Measurements from ENCODE around the gene RHEX. TPM values are rescaled to one million over a fixed set of nuclear protein-coding genes. Genes with fewer than 3 reads are reported as not detected.

The RHEX gene
- total RNA-seq, 2 donors from 2014 or later: 3.9 TPM; not detected in 1

DNA sequence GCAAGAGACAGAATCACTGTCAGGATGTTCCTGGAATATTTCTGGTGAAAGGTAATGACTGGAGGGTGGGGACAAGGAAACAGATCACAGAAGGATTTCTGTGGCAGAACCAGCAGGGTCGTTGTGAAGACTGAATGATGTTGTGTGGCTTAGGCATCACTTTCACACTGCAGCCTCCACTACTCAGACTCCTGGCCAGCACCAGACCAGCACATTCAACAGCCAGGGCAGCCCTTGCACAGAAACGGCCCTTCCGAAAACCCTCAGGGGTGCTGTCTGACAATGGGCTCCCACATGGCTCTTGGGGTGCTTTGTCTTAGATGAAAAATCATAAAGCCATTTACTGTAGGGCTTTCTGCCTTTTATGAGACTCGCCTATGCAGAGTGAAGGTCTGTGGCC is 46.0 kb upstream of the RHEX start:
- no peaks in the 10 kb centered on the region for H3K27me3 ChIP-seq (replicated peaks; ENCODE audit: insufficient read depth)
- WGBS: 71% methylated on average over 4 of the region's 4 CpGs
- no peaks in the 10 kb centered on the region for H3K9me3 ChIP-seq
- no peaks in the 10 kb centered on the region for H3K4me1 ChIP-seq (replicated peaks)
- no peak overlapping the region for H3K27ac ChIP-seq
- H3K4me3 ChIP-seq: no peak overlapping the region
- TF ChIP-seq POLR2AphosphoS5 (IDR thresholded peaks at IDR 0.05): no peak
- TF ChIP-seq POLR2A (IDR thresholded peaks at IDR 0.05): no peak
- TF ChIP-seq, protein P1, sequence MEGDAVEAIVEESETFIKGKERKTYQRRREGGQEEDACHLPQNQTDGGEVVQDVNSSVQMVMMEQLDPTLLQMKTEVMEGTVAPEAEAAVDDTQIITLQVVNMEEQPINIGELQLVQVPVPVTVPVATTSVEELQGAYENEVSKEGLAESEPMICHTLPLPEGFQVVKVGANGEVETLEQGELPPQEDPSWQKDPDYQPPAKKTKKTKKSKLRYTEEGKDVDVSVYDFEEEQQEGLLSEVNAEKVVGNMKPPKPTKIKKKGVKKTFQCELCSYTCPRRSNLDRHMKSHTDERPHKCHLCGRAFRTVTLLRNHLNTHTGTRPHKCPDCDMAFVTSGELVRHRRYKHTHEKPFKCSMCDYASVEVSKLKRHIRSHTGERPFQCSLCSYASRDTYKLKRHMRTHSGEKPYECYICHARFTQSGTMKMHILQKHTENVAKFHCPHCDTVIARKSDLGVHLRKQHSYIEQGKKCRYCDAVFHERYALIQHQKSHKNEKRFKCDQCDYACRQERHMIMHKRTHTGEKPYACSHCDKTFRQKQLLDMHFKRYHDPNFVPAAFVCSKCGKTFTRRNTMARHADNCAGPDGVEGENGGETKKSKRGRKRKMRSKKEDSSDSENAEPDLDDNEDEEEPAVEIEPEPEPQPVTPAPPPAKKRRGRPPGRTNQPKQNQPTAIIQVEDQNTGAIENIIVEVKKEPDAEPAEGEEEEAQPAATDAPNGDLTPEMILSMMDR (IDR thresholded peaks at IDR 0.05): no peak
- H3K36me3 ChIP-seq: no peaks in the 10 kb centered on the region
- no peak for DNase-seq (ENCODE audit: low spot score)
- intact Hi-C loops (cut with DNase I): no loop called here

DNA sequence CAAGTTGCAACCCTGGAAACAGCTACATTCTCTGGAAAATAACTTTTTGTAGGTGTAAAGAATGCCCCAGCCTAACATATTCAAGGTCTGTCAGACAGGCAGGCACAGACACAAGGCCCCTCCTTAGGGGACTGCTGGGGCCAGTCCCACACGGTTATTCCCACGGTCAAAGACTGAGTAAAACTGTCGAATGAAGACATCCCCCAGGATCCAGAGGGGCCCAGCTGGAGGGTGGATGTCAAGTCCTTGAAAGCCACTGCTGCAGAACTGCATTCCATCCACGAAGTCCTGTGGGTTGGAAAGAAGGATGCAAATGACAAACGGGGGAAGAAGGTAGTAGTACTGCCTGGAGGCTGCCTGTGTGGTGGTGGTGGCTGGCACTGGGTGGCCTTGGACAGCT is 42.9 kb upstream of the RHEX start:
- Histone ChIP-seq H3K9me3 (no peaks in the 10 kb centered on the region), H3K4me3 (no peak overlapping the region), H3K27ac (no peak overlapping the region), H3K4me1 (replicated peaks) (no peaks in the 10 kb centered on the region), H3K27me3 (replicated peaks; ENCODE audit: insufficient read depth) (no peaks in the 10 kb centered on the region), H3K36me3 (no peaks in the 10 kb centered on the region)
- DNase-seq (ENCODE audit: low spot score): no peak
- intact Hi-C loops (cut with DNase I): no loop called here
- TF ChIP-seq POLR2AphosphoS5 (IDR thresholded peaks at IDR 0.05) (no peak), POLR2A (IDR thresholded peaks at IDR 0.05) (no peak)
- TF ChIP-seq, protein P1 (IDR thresholded peaks at IDR 0.05): no peak
- WGBS: 68% methylated on average over 5 of the region's 5 CpGs

DNA sequence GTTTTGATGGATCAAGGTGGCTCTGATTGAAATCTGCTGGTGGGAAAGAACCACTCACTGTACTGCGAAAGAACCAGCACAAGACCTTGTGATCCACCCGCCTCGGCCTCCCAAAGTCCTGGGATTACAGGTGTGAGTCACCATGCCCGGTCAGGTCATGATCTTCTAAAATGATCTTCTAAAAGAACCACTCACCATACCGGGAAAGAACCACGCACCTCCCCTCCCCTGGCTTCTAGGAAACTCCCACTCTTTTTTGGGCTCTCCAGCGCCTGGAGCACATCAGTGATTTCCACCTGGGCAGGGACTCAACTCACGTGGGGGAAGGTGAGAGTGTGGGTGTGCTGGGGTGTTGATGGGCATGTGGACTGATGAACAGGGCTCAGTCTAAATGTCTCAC is 41.9 kb upstream of the RHEX start:
- Histone ChIP-seq H3K4me1 (replicated peaks) (no peaks in the 10 kb centered on the region), H3K36me3 (no peaks in the 10 kb centered on the region), H3K27ac (no peak overlapping the region), H3K9me3 (no peaks in the 10 kb centered on the region), H3K27me3 (replicated peaks; ENCODE audit: insufficient read depth) (no peaks in the 10 kb centered on the region), H3K4me3 (no peak overlapping the region)
- 94% methylated on average over 8 of the region's 8 CpGs for WGBS
- TF ChIP-seq POLR2A (IDR thresholded peaks at IDR 0.05) (no peak), POLR2AphosphoS5 (IDR thresholded peaks at IDR 0.05) (no peak)
- DNase-seq (ENCODE audit: low spot score): no peak
- intact Hi-C loops (cut with DNase I): no loop called here

DNA sequence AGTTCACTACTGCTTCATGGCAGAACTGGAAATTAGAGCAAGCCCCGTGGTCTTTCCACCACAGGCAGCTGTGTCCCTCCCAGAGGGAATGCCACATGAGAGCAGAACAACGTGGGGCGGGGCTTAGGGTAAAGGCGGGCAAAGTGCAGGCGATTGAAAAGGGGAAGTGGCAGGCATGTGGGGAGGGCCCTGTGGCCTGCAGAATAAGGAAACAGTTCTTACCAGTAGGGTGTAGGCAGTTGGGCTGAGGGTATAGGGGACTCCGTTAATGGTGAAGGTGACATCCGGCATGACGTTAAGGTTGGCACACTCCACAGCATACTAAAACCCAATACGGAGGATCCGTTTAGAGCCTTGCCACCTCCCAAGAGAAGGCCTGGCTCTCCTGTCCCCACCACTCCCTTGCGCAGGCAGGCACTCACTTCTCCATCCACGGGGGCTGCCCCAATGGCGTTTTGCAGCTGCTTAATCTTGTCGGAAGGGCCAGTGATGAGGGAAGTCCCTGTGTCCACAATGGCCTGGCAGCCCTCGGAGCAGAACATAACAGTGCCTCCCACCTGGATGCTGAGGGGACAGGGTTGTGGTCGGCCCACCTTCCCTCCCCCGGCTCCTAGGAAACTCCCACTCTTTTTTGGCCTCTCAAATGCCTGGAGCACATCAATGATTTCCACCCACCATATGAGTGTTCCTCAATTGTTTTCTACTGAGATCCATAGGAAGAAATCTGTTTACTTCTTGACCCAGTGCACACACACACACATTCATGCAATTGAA is 40.7 kb upstream of the RHEX start:
- WGBS: 80% methylated on average over 17 of the region's 17 CpGs
- TF ChIP-seq POLR2A (IDR thresholded peaks at IDR 0.05) (no peak), POLR2AphosphoS5 (IDR thresholded peaks at IDR 0.05) (no peak)
- TF ChIP-seq, protein P1 (IDR thresholded peaks at IDR 0.05): no peak
- Histone ChIP-seq H3K4me1 (replicated peaks) (no peaks in the 10 kb centered on the region), H3K27ac (no peak overlapping the region), H3K27me3 (replicated peaks; ENCODE audit: insufficient read depth) (no peaks in the 10 kb centered on the region), H3K36me3 (no peaks in the 10 kb centered on the region), H3K9me3 (no peaks in the 10 kb centered on the region), H3K4me3 (no peak overlapping the region)
- DNase-seq (ENCODE audit: low spot score): no peak
- intact Hi-C loops (cut with DNase I): no loop called here

DNA sequence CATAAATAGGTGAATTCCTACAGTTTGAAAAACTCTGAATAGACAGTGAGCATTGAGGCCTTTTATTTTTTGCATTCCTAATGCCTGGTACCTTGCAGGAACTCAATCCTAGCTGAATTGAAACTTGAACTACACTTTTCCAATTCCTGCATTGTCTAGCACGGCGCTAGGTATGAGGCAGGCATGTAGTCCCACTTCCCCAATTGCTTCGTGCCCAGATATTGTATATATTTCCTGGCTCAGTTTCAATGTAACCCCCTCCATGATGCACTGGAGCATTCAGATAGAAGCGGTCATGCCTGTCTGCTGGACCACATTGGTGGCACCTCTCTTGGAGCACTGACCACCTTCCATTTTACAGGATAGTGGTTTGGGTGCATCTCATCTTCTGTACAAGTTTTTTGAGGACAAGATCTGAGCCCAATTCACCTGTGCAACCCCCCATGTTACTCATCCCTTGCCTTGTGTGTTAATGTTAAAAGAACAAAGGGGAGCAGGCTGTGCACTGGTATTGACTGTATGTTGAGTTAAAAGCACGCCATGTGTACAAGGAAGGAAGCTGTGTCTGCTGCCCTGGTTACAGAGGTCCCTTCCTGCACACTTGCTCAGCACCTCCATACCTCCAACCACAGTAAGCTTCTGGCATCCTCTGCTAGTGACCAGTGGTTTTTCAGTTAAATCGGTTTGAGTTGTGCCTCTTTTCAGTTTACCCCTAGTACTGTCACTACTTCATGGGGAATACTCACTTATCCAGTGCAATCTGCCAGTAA is 39.8 kb upstream of the RHEX start:
- no peaks in the 10 kb centered on the region for H3K27me3 ChIP-seq (replicated peaks; ENCODE audit: insufficient read depth)
- no peak overlapping the region for H3K4me3 ChIP-seq
- WGBS: 86% methylated on average over 6 of the region's 6 CpGs
- H3K4me1 ChIP-seq (replicated peaks): no peaks in the 10 kb centered on the region
- no peaks in the 10 kb centered on the region for H3K36me3 ChIP-seq
- intact Hi-C loops (cut with DNase I): no loop called here
- no peak for TF ChIP-seq POLR2AphosphoS5 (IDR thresholded peaks at IDR 0.05)
- no peak for TF ChIP-seq POLR2A (IDR thresholded peaks at IDR 0.05)
- TF ChIP-seq, protein P1 (IDR thresholded peaks at IDR 0.05): no peak
- no peaks in the 10 kb centered on the region for H3K9me3 ChIP-seq
- H3K27ac ChIP-seq: no peak overlapping the region
- no peak for DNase-seq (ENCODE audit: low spot score)
